HepG2 (cell line): ENCODE results near the gene RBBP8NL. TPM values are rescaled to one million over a fixed set of nuclear protein-coding genes. Genes with fewer than 3 reads are reported as not detected.
A peak's percentile ranks its signal among the peaks of the same experiment; 100 is the strongest.

Source experiments
- CBX1 ChIP-seq: IDR thresholded peaks from one replicate; pipeline ENCODE4 v1.6.1; 2016; ENCODE audit warnings: antibody characterized with exemption, low read depth
- DNMT1 ChIP-seq: sonication (generic); formaldehyde crosslinking; IDR thresholded peaks from 2 replicates; pipeline ENCODE4 v1.5.1; 2020; ENCODE audit warnings: mild to moderate bottlenecking, missing genetic modification reagents
- KDM1A ChIP-seq: IDR thresholded peaks from 2 replicates; pipeline ENCODE4 v1.6.1; 2016; ENCODE audit warnings: missing compliant biosample characterization
- KDM4B ChIP-seq: sonication (generic); formaldehyde crosslinking; IDR thresholded peaks from 2 replicates; pipeline ENCODE4 v1.4.0; 2020; ENCODE audit warnings: missing genetic modification reagents
- KDM6A ChIP-seq: IDR thresholded peaks from 2 replicates; pipeline ENCODE4 v1.6.1; 2016; ENCODE audit warnings: low read depth
- MED1 ChIP-seq: sonication (generic); formaldehyde crosslinking; IDR thresholded peaks from 2 replicates; pipeline ENCODE4 v1.4.0; 2020; ENCODE audit warnings: missing genetic modification reagents
- NAIF1 ChIP-seq: sonication (generic); formaldehyde crosslinking; IDR thresholded peaks from 2 replicates; pipeline ENCODE4 v1.5.0; 2020; ENCODE audit warnings: mild to moderate bottlenecking, missing genetic modification reagents, borderline replicate concordance
- NFKBIZ ChIP-seq: IDR thresholded peaks from 2 replicates; pipeline ENCODE4 v1.6.1; 2018; ENCODE audit warnings: missing genetic modification reagents, missing compliant biosample characterization
- PAX8 ChIP-seq: sonication (generic); formaldehyde crosslinking; IDR thresholded peaks from 2 replicates; pipeline ENCODE4 v1.8.0; 2022; ENCODE audit warnings: mild to moderate bottlenecking, missing genetic modification reagents, borderline replicate concordance
- PHF20 ChIP-seq: sonication (generic); formaldehyde crosslinking; IDR thresholded peaks from 2 replicates; pipeline ENCODE4 v1.5.0; 2020; ENCODE audit warnings: mild to moderate bottlenecking, missing genetic modification reagents
- POLR2G ChIP-seq: fragments of 200-400 bp; formaldehyde crosslinking; IDR thresholded peaks from 2 replicates; pipeline ENCODE4 v1.6.1; 2018; ENCODE audit warnings: mild to moderate bottlenecking, low read depth, low read length, moderate library complexity
- RXRB ChIP-seq: IDR thresholded peaks from 2 replicates; pipeline ENCODE4 v1.6.1; 2016; ENCODE audit warnings: borderline replicate concordance, missing genetic modification reagents, missing compliant biosample characterization
- ZNF326 ChIP-seq: sonication (generic); formaldehyde crosslinking; IDR thresholded peaks from 2 replicates; pipeline ENCODE4 v1.4.0; 2020; ENCODE audit warnings: missing genetic modification reagents, borderline replicate concordance
- ZNF383 ChIP-seq: sonication (generic); formaldehyde crosslinking; IDR thresholded peaks from 2 replicates; pipeline ENCODE4 v1.4.0; 2020; ENCODE audit warnings: missing genetic modification reagents, mild to moderate bottlenecking, borderline replicate concordance
- ZNF446 ChIP-seq: sonication (generic); formaldehyde crosslinking; IDR thresholded peaks from 2 replicates; pipeline ENCODE4 v1.5.0; 2020; ENCODE audit warnings: mild to moderate bottlenecking, missing genetic modification reagents
- ZNF510 ChIP-seq: sonication (generic); formaldehyde crosslinking; IDR thresholded peaks from 2 replicates; pipeline ENCODE4 v1.4.0; 2020; ENCODE audit warnings: low read depth, mild to moderate bottlenecking, missing genetic modification reagents
- ZNF746 ChIP-seq: sonication (generic); formaldehyde crosslinking; IDR thresholded peaks from 2 replicates; pipeline ENCODE4 v1.8.0; 2022; ENCODE audit warnings: mild to moderate bottlenecking, missing genetic modification reagents
- ZNF780A ChIP-seq: sonication (generic); formaldehyde crosslinking; IDR thresholded peaks from 2 replicates; pipeline ENCODE4 v1.8.0; 2022; ENCODE audit warnings: mild to moderate bottlenecking, missing genetic modification reagents, moderate library complexity
- ZNF781 ChIP-seq: sonication (generic); formaldehyde crosslinking; IDR thresholded peaks from 2 replicates; pipeline ENCODE4 v1.5.1; 2020; ENCODE audit warnings: borderline replicate concordance, mild to moderate bottlenecking, missing genetic modification reagents; ENCODE audit errors: not compliant biosample characterization
- polyA plus RNA-seq, 8 experiments: library from polyadenylated mRNA; depleted of rRNA in 3 of 8; stranded (reverse) in 7 of 8; unstranded in 1 of 8; fragments of >200 nt; fragmentation: Illumina TruSeq in 4 of 8; extraction: Trizol in 4 of 8; gene quantifications; 2 replicates each; pipeline versions ENCODE4 v1.2.1 to v1.2.3, GENCODE V29; 2011 to 2016; ENCODE audit warnings: low read depth in 4 of 8, missing spikeins in 1 of 8, mixed read lengths in 1 of 8; ENCODE audit not compliant: insufficient read depth in 1 of 8
- total RNA-seq, 5 experiments: library from RNA; depleted of rRNA; stranded (reverse); fragments of >200 nt; fragmentation: Illumina TruSeq; extraction: Trizol; gene quantifications; 2 replicates each; pipeline ENCODE4 v1.2.3, GENCODE V29; 2016; ENCODE audit warnings: low read depth in 1 of 5
- TF ChIP-seq, protein P1 (sequence below): sonication (generic); formaldehyde crosslinking; conservative IDR thresholded peaks from 2 replicates; pipeline ENCODE4 v1.4.0; 2020; ENCODE audit warnings: mild to moderate bottlenecking, missing genetic modification reagents, moderate library complexity
- TF ChIP-seq, protein P2 (sequence below): sonication (generic); formaldehyde crosslinking; IDR thresholded peaks from 2 replicates; pipeline ENCODE4 v1.9.0; 2021; ENCODE audit warnings: missing genetic modification reagents, mild to moderate bottlenecking, borderline replicate concordance
- TF ChIP-seq, protein P3 (sequence below): sonication (generic); formaldehyde crosslinking; IDR thresholded peaks from 2 replicates; pipeline ENCODE4 v1.4.0; 2020; ENCODE audit warnings: mild to moderate bottlenecking, low read depth, missing genetic modification reagents

RBBP8NL gene
- total and polyA plus RNA-seq, 2 of the 13 experiments (the other 11 are each of a cell fraction or from before 2014, with no cell fraction given), result 0.69 to 0.86 TPM

DNA sequence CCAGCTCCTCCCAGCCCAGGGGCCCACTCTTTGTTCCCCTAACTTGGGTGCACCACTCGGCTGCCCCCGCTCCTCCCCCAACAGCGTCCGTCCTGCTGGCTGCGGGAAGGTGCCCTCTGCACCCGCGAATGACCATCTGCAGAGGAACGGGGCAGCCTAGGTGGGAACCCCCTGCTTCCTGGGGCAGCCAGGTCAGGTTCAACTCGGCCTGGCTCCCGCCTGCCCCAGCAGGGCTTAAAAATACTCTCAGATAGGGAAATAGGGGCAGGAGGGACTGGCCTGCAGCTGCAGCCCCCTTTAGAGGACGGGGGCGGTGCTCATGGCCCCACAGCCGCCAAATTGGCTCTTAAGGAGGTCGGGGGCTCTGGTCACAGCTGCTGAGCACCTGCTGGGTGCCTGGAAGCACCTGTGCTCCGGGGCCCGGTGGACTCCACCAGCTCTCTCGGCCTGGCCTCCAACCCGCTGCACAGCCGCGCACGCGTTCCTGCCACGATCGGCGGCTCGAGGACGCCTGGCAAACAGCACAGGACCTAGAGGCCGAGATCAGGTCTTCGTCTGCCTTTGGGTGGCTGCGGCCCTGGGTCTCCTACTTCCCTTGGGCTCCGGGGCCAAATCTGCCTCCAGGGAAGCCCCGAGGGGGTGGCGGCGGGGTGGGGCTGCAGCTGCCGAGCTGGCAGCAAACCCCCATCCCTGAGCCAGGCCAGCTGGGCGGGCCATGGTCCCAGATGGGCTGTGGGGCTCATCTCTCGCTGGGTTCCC lies 59.5 kb downstream of the RBBP8NL start (continued):
- TF ChIP-seq, protein P1, sequence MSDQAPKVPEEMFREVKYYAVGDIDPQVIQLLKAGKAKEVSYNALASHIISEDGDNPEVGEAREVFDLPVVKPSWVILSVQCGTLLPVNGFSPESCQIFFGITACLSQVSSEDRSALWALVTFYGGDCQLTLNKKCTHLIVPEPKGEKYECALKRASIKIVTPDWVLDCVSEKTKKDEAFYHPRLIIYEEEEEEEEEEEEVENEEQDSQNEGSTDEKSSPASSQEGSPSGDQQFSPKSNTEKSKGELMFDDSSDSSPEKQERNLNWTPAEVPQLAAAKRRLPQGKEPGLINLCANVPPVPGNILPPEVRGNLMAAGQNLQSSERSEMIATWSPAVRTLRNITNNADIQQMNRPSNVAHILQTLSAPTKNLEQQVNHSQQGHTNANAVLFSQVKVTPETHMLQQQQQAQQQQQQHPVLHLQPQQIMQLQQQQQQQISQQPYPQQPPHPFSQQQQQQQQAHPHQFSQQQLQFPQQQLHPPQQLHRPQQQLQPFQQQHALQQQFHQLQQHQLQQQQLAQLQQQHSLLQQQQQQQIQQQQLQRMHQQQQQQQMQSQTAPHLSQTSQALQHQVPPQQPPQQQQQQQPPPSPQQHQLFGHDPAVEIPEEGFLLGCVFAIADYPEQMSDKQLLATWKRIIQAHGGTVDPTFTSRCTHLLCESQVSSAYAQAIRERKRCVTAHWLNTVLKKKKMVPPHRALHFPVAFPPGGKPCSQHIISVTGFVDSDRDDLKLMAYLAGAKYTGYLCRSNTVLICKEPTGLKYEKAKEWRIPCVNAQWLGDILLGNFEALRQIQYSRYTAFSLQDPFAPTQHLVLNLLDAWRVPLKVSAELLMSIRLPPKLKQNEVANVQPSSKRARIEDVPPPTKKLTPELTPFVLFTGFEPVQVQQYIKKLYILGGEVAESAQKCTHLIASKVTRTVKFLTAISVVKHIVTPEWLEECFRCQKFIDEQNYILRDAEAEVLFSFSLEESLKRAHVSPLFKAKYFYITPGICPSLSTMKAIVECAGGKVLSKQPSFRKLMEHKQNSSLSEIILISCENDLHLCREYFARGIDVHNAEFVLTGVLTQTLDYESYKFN (CRISPR knock-in tag), result peak; percentile 64
- TF ChIP-seq KDM6A (CRISPR knock-in tag) (no peak; the same call in 1 of the 2 replicates), CBX1 (peak; percentile 28), KDM1A (CRISPR knock-in tag) (peak; percentile 56; the same call in 1 of the 2 replicates), ZNF446 (CRISPR knock-in tag) (peak; percentile 58; the same call in 1 of the 2 replicates), ZNF746 (peak; percentile 47), DNMT1 (peak; percentile 82; the same call in 1 of the 2 replicates), PAX8 (CRISPR knock-in tag) (peak; percentile 97; the same call in 1 of the 2 replicates), PHF20 (CRISPR knock-in tag) (peak; percentile 53), NAIF1 (CRISPR knock-in tag) (no peak), MED1 (peak; percentile 50), RXRB (CRISPR knock-in tag) (0 out of 2 replicates have a peak, but pooled peaks have one; percentile 45), ZNF780A (CRISPR knock-in tag) (peak; percentile 55; the same call in 1 of the 2 replicates), ZNF510 (CRISPR knock-in tag) (peak; percentile 98; the same call in 1 of the 2 replicates), ZNF326 (CRISPR knock-in tag) (0 out of 2 replicates have a peak, but pooled peaks have one; percentile 47), KDM4B (CRISPR knock-in tag) (0 out of 2 replicates have a peak, but pooled peaks have one; percentile 27), POLR2G (peak; percentile 85), ZNF781 (CRISPR knock-in tag) (peak; percentile 77), NFKBIZ (CRISPR knock-in tag) (no peak; the same call in 1 of the 2 replicates), ZNF383 (CRISPR knock-in tag) (peak; percentile 86; the same call in 1 of the 2 replicates)
- TF ChIP-seq, protein P2, sequence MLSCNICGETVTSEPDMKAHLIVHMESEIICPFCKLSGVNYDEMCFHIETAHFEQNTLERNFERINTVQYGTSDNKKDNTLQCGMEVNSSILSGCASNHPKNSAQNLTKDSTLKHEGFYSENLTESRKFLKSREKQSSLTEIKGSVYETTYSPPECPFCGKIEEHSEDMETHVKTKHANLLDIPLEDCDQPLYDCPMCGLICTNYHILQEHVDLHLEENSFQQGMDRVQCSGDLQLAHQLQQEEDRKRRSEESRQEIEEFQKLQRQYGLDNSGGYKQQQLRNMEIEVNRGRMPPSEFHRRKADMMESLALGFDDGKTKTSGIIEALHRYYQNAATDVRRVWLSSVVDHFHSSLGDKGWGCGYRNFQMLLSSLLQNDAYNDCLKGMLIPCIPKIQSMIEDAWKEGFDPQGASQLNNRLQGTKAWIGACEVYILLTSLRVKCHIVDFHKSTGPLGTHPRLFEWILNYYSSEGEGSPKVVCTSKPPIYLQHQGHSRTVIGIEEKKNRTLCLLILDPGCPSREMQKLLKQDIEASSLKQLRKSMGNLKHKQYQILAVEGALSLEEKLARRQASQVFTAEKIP (CRISPR knock-in tag), result no peak
- TF ChIP-seq, protein P3, sequence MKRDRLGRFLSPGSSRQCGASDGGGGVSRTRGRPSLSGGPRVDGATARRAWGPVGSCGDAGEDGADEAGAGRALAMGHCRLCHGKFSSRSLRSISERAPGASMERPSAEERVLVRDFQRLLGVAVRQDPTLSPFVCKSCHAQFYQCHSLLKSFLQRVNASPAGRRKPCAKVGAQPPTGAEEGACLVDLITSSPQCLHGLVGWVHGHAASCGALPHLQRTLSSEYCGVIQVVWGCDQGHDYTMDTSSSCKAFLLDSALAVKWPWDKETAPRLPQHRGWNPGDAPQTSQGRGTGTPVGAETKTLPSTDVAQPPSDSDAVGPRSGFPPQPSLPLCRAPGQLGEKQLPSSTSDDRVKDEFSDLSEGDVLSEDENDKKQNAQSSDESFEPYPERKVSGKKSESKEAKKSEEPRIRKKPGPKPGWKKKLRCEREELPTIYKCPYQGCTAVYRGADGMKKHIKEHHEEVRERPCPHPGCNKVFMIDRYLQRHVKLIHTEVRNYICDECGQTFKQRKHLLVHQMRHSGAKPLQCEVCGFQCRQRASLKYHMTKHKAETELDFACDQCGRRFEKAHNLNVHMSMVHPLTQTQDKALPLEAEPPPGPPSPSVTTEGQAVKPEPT (CRISPR knock-in tag), result peak; percentile 74; the same call in 1 of the 2 replicates
